Nephron (organoid): ENCODE results near the gene CDK19.

ENCODE experiments used
- H3K27ac Mint-ChIP-seq, 3 experiments: 2 replicates each; pipeline ENCODE4 v1.8.0; 2020; ENCODE audit warnings: mixed read lengths in 3 of 3, mild to moderate bottlenecking in 2 of 3, moderate library complexity in 1 of 3
- H3K27me3 Mint-ChIP-seq: 2 replicates; pipeline ENCODE4 v1.8.0; 2021; ENCODE audit warnings: low read depth, mild to moderate bottlenecking, moderate library complexity, mixed read lengths
- H3K36me3 Mint-ChIP-seq: 2 replicates; pipeline ENCODE4 v1.8.0; 2020; ENCODE audit warnings: low read depth, mixed read lengths
- H3K4me1 Mint-ChIP-seq: 2 replicates; pipeline ENCODE4 v1.8.0; 2020; ENCODE audit warnings: mixed read lengths
- H3K4me3 Mint-ChIP-seq, 3 experiments: 2 replicates each; pipeline ENCODE4 v1.8.0; 2020; ENCODE audit warnings: mild to moderate bottlenecking in 3 of 3, mixed read lengths in 3 of 3, moderate library complexity in 2 of 3
- H3K9me3 Mint-ChIP-seq: 2 replicates; pipeline ENCODE4 v1.8.0; 2020; ENCODE audit warnings: mixed read lengths
- CTCF ChIP-seq, 3 experiments: fragments of 200-600 bp; sonication (generic); IDR thresholded peaks; one replicate each; pipeline ENCODE4 v1.5.0; 2021; ENCODE audit warnings: antibody characterized with exemption in 3 of 3; ENCODE audit not compliant: unreplicated experiment in 3 of 3

CDK19 gene

GRCh38 chr6:110629153-110629552 is 186.1 kb downstream of the CDK19 start:
- Mint-ChIP-seq H3K9me3 (no peaks in the 10 kb centered on the region), H3K27me3 (no peaks in the 10 kb centered on the region), H3K27ac (no peak overlapping the region), H3K36me3 (peaks cover 26% of the 10 kb centered on the region), H3K4me3 (no peak overlapping the region), H3K4me1 (peaks cover 7% of the 10 kb centered on the region)
- TF ChIP-seq CTCF (IDR thresholded peaks at IDR 0.05; ENCODE audit: unreplicated experiment in 3 of 3) = no peak

- H3K36me3 Mint-ChIP-seq = peaks cover 29% of the 10 kb centered on the region
- no peak for TF ChIP-seq CTCF (IDR thresholded peaks at IDR 0.05; ENCODE audit: unreplicated experiment in 3 of 3)
- no peak overlapping the region for H3K4me3 Mint-ChIP-seq
- no peak overlapping the region for H3K27ac Mint-ChIP-seq
- no peaks in the 10 kb centered on the region for H3K9me3 Mint-ChIP-seq
- H3K4me1 Mint-ChIP-seq = peaks cover 7% of the 10 kb centered on the region
- no peaks in the 10 kb centered on the region for H3K27me3 Mint-ChIP-seq
Observed at GRCh38 chr6:110628330-110628729, 186.9 kb downstream of the CDK19 start.

- H3K4me3 Mint-ChIP-seq = no peak overlapping the region
- no peak overlapping the region for H3K27ac Mint-ChIP-seq
- peaks cover 7% of the 10 kb centered on the region for H3K4me1 Mint-ChIP-seq
- H3K27me3 Mint-ChIP-seq = no peaks in the 10 kb centered on the region
- no peaks in the 10 kb centered on the region for H3K9me3 Mint-ChIP-seq
- TF ChIP-seq CTCF (IDR thresholded peaks at IDR 0.05; ENCODE audit: unreplicated experiment in 3 of 3) = no peak
- peaks cover 44% of the 10 kb centered on the region for H3K36me3 Mint-ChIP-seq
Observed at GRCh38 chr6:110626442-110626841, 188.8 kb downstream of the CDK19 start.

GRCh38 chr6:110625883-110626282 is 189.4 kb downstream of the CDK19 start:
- Mint-ChIP-seq H3K9me3 (no peaks in the 10 kb centered on the region), H3K4me3 (no peak overlapping the region), H3K4me1 (peaks cover 7% of the 10 kb centered on the region), H3K27me3 (no peaks in the 10 kb centered on the region), H3K27ac (no peak overlapping the region), H3K36me3 (peaks cover 47% of the 10 kb centered on the region)
- no peak for TF ChIP-seq CTCF (IDR thresholded peaks at IDR 0.05; ENCODE audit: unreplicated experiment in 3 of 3)

GRCh38 chr6:110622912-110623578 is 192.2 kb downstream of the CDK19 start:
- no peaks in the 10 kb centered on the region for H3K27me3 Mint-ChIP-seq
- peaks cover 63% of the 10 kb centered on the region for H3K36me3 Mint-ChIP-seq
- no peak overlapping the region for H3K27ac Mint-ChIP-seq
- H3K4me1 Mint-ChIP-seq = peaks cover 26% of the 10 kb centered on the region
- H3K4me3 Mint-ChIP-seq = no peak overlapping the region
- no peaks in the 10 kb centered on the region for H3K9me3 Mint-ChIP-seq
- no peak for TF ChIP-seq CTCF (IDR thresholded peaks at IDR 0.05; ENCODE audit: unreplicated experiment in 3 of 3)

- peaks cover 75% of the 10 kb centered on the region for H3K36me3 Mint-ChIP-seq
Observed at GRCh38 chr6:110621061-110621460, 194.2 kb downstream of the CDK19 start.

More at GRCh38 chr6:110621061-110621460, 194.2 kb downstream of the CDK19 start:
- TF ChIP-seq CTCF (IDR thresholded peaks at IDR 0.05; ENCODE audit: unreplicated experiment in 3 of 3) = no peak
- peaks cover 26% of the 10 kb centered on the region for H3K4me1 Mint-ChIP-seq
- H3K27me3 Mint-ChIP-seq = no peaks in the 10 kb centered on the region
- H3K4me3 Mint-ChIP-seq = no peak overlapping the region
- no peak overlapping the region for H3K27ac Mint-ChIP-seq
- no peaks in the 10 kb centered on the region for H3K9me3 Mint-ChIP-seq
